HG03280 (cell line): ENCODE data around the gene PLS3.
"Not testable (repeated sequence)": the region's sequence is repeated elsewhere in the genome, so short reads cannot be mapped to it uniquely, and the experiment has no call there.

Experiments
- ATAC-seq: cut with Tn5 transposase; IDR thresholded peaks from one replicate; pipeline ENCODE4 v1.9.1; 2021; ENCODE audit warnings: mild to moderate bottlenecking, moderate library complexity; ENCODE audit not compliant: unreplicated experiment

Gene PLS3

DNA sequence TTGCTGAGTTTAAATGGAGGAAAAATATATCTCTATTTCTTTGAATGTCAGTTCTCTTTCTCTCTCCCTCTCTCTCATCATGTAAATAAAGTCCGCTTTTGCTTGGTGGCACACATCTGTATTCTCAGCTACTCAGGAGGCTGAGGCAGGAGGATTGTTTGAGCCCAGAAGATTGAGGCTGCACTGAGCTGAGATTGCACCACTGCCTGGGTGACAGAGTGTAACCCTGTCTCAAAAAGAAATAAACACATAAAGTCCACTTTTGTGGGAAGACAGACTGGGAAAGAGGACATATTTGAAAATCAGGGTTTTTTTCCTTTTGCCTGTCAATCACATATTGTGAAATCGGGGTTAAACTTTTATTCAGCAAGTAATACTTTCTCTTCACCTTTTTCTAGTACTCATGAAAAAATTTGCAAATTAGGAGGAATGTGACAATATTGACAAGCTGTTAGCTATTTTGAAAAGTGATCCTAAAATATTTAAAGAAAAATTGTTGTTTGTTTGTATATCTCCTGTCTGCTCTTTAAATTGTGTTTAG, 42.6 kb downstream of the PLS3 start:
- ATAC-seq = no peak

- ATAC-seq = no peak
These were observed 45.9 kb downstream of the PLS3 start for GRCh38 chrX:115606861-115607260.

- ATAC-seq = no peak
These were observed 48.6 kb downstream of the PLS3 start for GRCh38 chrX:115609621-115610020.

DNA sequence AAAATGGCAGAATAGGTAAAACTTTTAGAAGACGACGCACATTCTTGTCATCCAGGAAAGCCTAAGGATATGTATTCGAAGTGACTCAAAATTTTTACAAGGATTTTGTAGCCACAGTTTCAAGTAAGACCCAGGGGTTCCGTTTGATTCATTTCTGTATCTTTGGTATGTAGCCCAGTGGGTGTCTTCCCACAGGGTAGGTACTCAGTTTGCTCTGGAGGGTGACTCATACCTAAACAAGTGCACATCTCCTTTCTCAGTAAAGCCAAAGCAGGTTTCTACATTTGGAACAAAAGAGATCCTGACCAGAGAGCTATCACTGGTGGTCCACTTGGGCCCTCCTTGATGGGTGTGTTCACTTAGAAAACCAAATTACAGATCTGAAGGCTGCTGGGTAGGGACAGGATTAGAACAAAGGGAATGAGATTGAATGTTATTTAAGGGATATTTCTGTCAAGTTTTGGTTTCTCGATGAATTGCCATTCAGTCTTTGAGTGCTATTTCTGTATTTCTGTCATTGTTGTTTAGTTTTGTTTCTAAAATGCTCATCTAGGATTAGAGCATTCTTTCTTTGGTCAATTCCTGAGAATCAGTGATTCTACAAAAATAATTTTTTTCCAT, 56.1 kb downstream of the PLS3 start:
- peak; percentile 99 for ATAC-seq

GRCh38 chrX:115622534-115622933, 61.6 kb downstream of the PLS3 start:
- ATAC-seq = no peak

- ATAC-seq = no peak
These were observed 63.9 kb downstream of the PLS3 start for GRCh38 chrX:115624916-115625315.

DNA sequence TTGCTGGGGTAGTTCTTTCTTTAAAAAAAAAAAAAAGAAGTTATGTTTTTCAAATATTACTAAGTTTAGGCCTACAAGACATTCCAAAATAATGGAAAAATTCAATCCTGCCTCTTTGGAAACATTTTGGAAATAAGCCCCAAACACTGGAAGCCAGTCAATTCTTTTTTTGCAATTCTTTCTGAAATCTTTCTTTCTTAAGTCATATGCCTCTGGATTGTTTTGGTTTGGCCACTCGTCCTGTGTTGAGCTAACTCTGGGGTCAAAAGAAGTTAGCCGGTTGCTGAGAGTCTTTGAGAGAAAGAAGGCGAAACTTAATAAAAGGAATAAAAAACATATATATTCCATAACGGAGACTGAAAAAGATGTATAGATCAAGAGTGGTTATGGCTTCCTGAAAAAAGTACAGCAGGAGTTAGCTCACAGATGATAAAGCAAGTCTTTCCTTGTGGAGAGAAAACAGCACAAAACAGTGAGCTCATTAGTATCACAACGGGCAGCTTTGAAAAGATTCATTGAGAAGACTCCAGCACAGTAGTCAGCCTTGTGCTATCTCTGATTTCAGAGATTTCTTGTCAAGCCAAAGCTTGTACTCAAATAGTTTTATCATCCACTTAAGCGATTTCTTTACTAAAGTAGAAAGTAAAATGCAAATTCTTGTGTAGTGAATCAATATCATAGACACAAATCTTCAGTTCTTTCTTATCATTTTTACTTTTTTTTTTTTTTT, 64.8 kb downstream of the PLS3 start:
- ATAC-seq = no peak

DNA sequence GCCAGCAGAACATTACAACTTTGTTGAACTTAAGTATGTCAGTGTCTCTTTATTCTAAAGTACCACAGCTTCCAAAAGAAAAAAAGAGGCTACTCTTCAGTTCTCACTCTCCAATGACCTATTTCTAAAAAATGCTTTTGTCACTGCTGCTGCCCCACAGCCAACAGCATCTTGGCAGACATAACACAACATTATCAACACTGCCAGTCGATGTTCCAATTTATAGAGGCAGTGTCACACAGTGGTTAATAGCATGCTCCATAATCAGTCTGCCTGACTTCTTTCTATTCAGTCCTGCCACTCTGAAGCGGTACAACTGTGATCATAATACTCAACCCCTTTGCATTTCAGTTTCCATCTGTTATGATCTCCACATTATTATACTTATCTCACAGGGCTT, 69.2 kb downstream of the PLS3 start:
- no peak for ATAC-seq

GRCh38 chrX:115632455-115632854, 71.5 kb downstream of the PLS3 start:
- no peak for ATAC-seq

GRCh38 chrX:115633397-115633796, 72.4 kb downstream of the PLS3 start:
- ATAC-seq = not testable (repeated sequence)

- no peak for ATAC-seq
These were observed 78.4 kb downstream of the PLS3 start for GRCh38 chrX:115639334-115639880.

DNA sequence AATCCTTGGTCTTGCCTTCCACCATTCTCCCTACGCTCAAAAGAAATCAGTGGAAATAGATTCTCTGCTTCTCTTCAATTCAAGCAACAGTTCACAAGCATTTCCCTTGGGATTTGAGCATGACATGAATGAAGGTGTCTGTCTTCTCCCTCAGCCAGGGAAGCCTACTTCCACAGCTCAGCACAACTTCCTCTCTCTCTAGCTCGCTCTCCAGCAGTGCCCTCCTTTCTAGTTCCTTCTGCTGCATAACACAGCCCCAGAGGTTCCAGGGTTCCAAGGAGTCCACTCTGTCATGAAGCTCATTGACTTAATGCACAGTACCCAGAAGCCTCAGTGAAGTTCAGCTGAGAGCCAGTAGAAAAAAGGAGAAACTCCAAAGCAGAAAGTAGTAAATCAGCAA, 81.3 kb downstream of the PLS3 start:
- no peak for ATAC-seq

DNA sequence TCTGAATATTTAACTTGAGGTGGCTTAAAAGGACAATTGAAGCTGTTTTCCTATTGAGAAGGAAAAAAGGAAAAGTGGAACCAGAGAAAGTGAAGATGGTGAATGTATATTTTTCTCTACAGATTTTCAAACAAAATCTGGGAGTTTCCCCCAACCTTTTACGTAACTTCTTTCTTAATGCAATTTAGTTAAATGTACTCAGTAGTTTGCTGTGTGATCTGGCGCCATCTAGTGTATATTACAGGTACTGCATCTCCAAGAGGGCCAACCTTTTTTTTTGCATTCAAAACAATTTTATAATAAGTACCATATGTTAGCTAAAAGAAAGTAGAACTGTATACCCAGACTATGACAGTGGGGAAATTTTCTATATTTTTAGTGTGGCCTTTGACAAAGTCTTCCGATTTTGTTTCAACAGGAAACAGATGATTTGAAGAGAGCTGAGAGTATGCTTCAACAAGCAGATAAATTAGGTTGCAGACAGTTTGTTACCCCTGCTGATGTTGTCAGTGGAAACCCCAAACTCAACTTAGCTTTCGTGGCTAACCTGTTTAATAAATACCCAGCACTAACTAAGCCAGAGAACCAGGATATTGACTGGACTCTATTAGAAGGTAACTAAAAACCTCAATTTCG, 82.0 kb downstream of the PLS3 start:
- no peak for ATAC-seq

- ATAC-seq = not testable (repeated sequence)
These were observed 83.4 kb downstream of the PLS3 start for GRCh38 chrX:115644397-115644796.

GRCh38 chrX:115649461-115650063, 88.6 kb downstream of the PLS3 start:
- no peak for ATAC-seq

GRCh38 chrX:115650449-115650848, 89.5 kb downstream of the PLS3 start:
- ATAC-seq = no peak

DNA sequence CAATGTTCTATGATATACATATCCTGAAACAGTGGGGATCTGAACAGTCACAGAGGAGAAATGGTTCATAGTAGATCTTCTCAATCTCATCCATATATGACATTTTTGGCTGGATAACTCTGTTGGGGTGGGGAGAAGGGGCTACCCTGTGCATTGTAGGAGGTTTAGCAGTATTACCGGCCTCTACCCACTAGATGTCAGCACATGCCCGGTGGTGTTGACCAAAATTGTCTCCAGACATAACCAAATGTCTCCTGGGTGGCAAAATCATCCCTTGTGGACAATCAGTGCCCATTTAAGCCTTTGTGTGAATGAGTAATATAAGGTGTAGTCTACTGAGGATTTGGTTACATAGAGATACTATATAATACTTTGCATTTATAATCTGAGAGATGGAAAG, 89.9 kb downstream of the PLS3 start:
- ATAC-seq = no peak

DNA sequence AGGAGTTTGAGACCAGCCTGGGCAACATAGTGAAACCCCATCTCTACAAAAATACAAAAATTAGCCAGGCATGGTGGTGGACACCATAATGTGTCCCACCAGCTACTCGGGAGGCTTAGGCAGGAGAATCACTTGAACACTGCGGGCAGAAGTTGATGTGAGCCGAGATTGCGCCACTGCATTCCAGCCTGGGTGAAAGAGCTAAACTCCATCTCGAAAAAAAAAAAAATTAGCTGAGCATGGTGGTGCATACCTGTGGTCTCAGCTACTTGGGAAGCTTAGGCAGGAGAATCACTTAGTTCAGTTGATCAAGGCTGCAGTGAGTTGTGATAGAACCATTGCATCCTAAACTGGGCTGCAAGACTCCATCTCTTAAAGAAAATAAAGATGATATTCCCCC, 91.2 kb downstream of the PLS3 start:
- ATAC-seq = no peak

DNA sequence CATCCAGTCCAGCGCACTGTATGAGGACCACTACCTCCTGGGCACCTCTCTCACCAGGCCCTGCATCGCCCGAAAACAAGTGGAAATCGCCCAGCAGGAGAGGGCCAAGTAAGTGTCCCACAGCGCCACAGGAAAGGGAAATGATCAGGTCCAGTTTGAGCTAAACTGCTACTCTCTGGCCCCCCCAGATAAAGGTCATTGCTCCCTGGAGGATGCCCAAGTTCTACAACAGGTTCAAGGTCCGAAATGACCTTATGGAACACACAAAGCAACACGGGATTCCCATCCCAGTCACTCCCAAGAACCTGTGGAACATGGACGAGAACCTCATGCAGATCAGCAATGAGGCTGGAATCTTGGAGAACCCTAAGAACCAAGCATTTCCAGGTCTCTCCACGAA, 104.1 kb downstream of the PLS3 start:
- ATAC-seq = no peak

DNA sequence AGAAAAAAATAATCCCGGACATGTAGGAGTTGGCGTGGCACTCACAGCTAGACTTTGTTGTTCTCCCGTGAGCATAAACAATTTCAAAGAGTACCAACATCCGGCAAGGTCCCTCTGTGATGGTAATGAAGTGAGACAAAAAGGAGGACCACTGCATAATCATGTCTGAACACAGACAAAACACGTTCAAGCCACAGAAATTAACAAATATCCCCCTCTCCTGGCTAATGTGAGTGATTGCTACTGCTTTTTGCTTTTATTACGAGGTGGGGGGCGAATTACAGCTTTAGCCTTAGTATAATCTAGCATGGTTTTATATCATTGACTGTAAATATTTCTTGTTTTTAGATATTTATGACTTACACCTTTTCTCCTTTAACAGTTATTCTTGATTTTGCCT, 118.5 kb downstream of the PLS3 start:
- ATAC-seq = no peak

DNA sequence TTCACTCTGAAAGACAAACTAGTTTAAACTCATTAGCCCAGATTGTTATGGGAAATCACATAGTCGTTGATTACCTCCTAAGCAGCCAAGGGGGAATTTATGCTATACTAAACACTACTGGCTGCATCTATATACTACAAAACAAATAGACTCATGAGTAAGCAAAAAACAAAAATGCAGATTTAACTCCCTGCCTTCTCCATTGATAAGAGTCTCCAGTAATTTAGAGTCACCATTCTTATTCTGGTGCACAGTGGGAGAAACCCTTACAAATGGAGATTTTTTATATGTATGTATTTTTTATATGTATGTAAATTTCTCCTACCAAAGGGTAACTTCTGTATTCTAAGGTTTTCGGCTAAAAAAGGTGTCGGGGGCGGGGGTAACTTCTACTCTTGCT, 126.6 kb downstream of the PLS3 start:
- ATAC-seq = no peak
